Neural cell (in vitro differentiated cells): ENCODE data around the gene BRF1.

Source experiments
- CTCF ChIP-seq: fragments of 450-650 bp; IDR thresholded peaks from 2 replicates; pipeline ENCODE4 v1.5.1; 2014; ENCODE audit warnings: antibody characterized with exemption, mild to moderate bottlenecking, moderate library complexity; ENCODE audit not compliant: poor library complexity, severe bottlenecking
- EP300 ChIP-seq: fragments of 450-650 bp; conservative IDR thresholded peaks from 2 replicates; pipeline ENCODE4 v1.6.1; 2014; ENCODE audit warnings: antibody characterized with exemption, mild to moderate bottlenecking, moderate library complexity; ENCODE audit not compliant: poor library complexity, severe bottlenecking
- EZH2 ChIP-seq: fragments of 200-600, 300-800 bp; shearing (Covaris generic), sonication (generic); IDR thresholded peaks from 2 replicates; pipeline ENCODE4 v1.6.1; 2014; ENCODE audit warnings: antibody characterized with exemption, low read length, borderline replicate concordance, mild to moderate bottlenecking; ENCODE audit not compliant: insufficient read depth, poor library complexity, severe bottlenecking
- MXI1 ChIP-seq: fragments of 450-650 bp; conservative IDR thresholded peaks from 2 replicates; pipeline ENCODE4 v1.6.1; 2014; ENCODE audit warnings: antibody characterized with exemption, mild to moderate bottlenecking; ENCODE audit not compliant: poor library complexity, severe bottlenecking
- POLR2AphosphoS5 ChIP-seq: IDR thresholded peaks from 2 replicates; pipeline ENCODE4 v1.6.1; 2012
- RAD21 ChIP-seq: fragments of 450-650 bp; conservative IDR thresholded peaks from 2 replicates; pipeline ENCODE4 v1.6.1; 2014; ENCODE audit warnings: antibody characterized with exemption, mild to moderate bottlenecking, moderate library complexity
- REST ChIP-seq: IDR thresholded peaks from 2 replicates; pipeline ENCODE4 v1.6.1; 2012; ENCODE audit warnings: borderline replicate concordance
- SMC3 ChIP-seq: fragments of 450-650 bp; conservative IDR thresholded peaks from 2 replicates; pipeline ENCODE4 v1.6.1; 2014; ENCODE audit warnings: antibody characterized with exemption, mild to moderate bottlenecking, moderate library complexity; ENCODE audit not compliant: poor library complexity
- TAF1 ChIP-seq: IDR thresholded peaks from 2 replicates; pipeline ENCODE4 v1.6.1; 2012; ENCODE audit warnings: low read depth

DNA sequence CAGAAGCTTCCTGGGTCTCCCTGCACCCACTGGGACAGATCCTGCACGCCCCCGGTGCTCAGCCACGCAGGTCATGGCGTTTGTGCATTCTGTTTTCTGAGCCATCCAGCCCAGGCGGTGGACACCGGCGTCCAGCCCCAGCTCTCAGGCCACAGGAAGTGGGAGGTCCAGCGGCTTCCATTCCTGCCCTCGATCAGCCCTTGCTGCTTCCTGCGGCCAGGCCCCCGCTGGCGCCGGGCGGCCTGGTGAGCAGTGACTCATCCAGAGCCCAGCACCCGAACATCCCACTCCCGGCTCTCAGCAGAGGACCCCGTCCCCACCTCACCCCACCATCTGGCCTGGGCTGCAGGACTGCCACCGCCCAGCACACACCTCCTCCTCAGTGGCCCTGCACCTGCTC is 101.7 kb downstream of the BRF1 start:
- TF ChIP-seq EP300 (no peak), CTCF (no peak), TAF1 (no peak), POLR2AphosphoS5 (no peak), EZH2 (no peak), REST (no peak), SMC3 (no peak), MXI1 (no peak), RAD21 (no peak)
